Astrocyte (in vitro differentiated cells and primary cell): Measurements from ENCODE around the gene MED4.

Experiments
- CTCF ChIP-seq: IDR thresholded peaks from 2 replicates; pipeline ENCODE4 v1.5.1; 2011; ENCODE audit warnings: low read depth, mild to moderate bottlenecking, inconsistent platforms, low read length, moderate library complexity; ENCODE audit not compliant: insufficient read depth
- EZH2 ChIP-seq: IDR thresholded peaks from 2 replicates; pipeline ENCODE4 v1.6.1; 2012; ENCODE audit warnings: mild to moderate bottlenecking, low read length, inconsistent platforms; ENCODE audit not compliant: insufficient read depth

GRCh38 chr13:48112896-48113755 lies 18.2 kb upstream of the MED4 start:
- TF ChIP-seq CTCF = no peak
- no peak for TF ChIP-seq EZH2
